T47D (cell line): Measurements from ENCODE around the gene ERMARD.

Source experiments
- DNase-seq, 2 experiments: peaks; one replicate each; pipeline versions ENCODE4 v3.0.0 to v3.0.0-alpha.2; 2011 to 2012; ENCODE audit warnings: low read depth in 1 of 2, low spot score in 1 of 2
- JUND ChIP-seq: IDR thresholded peaks from 2 replicates; pipeline ENCODE4 v1.6.1; 2012; ENCODE audit warnings: low read depth
- in situ Hi-C: cut with HindIII; loops from 2 replicates; pipeline ENCODE4 v1.10.0; 2016; ENCODE audit warnings: low sequenced_read_pairs, low pct_unique_long_range_greater_than_20kb

Gene ERMARD

DNA sequence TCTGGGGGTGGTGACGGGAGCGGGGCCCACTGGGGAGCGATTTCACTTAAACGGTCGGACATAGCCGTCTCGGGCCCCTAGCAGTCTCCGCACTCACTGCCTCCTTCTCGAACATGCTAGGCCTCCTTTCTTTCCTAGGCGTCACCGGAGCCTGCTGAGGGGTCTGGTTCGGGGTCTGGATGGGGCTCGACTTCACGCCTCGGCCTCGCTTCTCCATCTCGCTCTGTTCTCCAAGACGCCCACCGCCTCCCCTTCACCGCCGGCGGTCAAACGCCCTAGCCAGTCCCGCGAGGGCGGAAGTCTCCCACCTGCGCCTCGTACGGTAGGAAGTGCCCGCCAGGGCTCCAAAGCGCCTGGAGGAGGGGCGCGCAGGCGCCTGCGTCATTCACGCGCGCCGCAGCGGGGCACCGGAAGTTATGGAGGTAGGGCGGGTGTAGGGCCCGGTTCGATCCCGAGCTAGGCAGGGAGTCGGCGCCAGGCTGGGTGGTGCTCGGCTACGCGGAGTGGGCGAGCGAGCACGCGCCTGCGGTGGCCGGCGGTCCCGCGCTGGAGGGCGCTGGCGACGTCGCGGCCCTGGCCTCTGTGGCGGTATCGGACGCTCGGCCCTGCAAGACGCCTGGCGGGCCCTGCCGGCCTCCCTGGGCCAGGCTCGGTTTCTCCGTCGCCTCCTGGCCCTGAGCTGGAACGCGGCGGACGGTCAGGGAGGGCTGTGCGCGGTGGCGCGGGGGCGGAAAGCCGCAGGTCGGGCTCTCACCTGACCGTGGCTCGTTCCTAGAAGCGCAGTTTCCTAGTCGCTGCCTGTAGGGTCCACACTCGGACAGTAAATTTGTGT, at the start of gene ERMARD, which contains the start of gene DYNLT2:
Gene ERMARD (plus strand): TSS at position 381 of the 832 bp plus-strand sequence. CDS start 36 bp downstream, at position 417.
Gene DYNLT2 (minus strand): TSS at position 331 of the 832 bp plus-strand sequence. CDS start 114 bp downstream, at position 217.
- no peak for TF ChIP-seq JUND
- in situ Hi-C loops = no loop called here

GRCh38 chr6:169701954-169702839, 49.2 kb upstream of the ERMARD start, which contains the start of the genes C6orf120 and WDR27:
Gene C6orf120, plus strand, starts transcription at chr6:169702126. Its CDS starts 334 bp downstream, at chr6:169702460.
Gene WDR27, minus strand, starts transcription at chr6:169702029. Its CDS starts 13,024 bp downstream, at chr6:169689005.
- in situ Hi-C loops = no loop called here
- no peak for TF ChIP-seq JUND
- peak; percentile 72 to 96 for DNase-seq

More for the DNA sequence above, at the start of gene ERMARD, which contains the start of gene DYNLT2:
- peak; percentile 64 to 91 for DNase-seq

- DNase-seq = no peak
- no peak for TF ChIP-seq JUND
- in situ Hi-C loops = no loop called here
These were observed 48.6 kb upstream of the ERMARD start for GRCh38 chr6:169702840-169703246.

DNA sequence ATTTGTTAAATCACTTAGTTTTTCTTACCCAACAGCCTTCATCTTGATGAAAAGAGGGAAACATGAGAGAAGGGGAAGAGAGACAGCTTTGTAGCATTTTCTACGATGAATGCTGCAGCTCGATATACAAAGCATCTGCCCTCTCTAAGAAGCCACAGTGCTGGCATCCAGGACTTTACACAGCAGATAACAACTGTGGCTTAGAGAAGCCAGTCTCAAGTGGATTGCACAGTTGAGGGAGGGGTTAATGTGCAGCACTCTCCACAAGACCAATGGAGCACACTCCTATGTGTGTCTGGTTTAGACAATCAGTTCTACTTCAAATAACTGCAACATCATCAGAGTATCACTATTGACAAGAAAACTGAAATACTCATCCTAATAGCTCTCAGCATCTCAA, 43.6 kb upstream of the ERMARD start:
- in situ Hi-C loops = no loop called here
- TF ChIP-seq JUND = no peak
- no peak for DNase-seq

GRCh38 chr6:169709293-169709692, 42.1 kb upstream of the ERMARD start:
- TF ChIP-seq JUND = no peak
- in situ Hi-C loops = no loop called here
- DNase-seq = no peak

DNA sequence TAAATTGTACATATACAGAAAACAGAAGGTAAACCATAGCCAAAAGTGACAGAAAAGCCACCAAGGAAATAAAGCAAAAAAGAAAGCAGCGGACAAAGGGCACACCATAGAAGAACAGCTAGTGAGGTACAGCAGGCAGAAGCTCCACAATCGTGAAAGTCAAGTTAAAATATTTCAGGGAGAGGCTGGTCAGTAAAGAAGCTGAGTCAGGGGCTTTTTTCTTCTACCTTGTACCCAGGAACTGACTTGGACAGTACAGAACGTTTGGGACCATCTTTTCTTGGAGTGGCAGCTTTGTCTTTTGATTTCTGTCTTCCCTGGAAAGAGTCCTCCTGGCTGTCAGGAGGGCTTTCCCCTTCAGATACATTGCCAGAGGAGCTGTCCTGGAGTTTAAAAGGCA, 41.4 kb upstream of the ERMARD start:
- DNase-seq = no peak
- in situ Hi-C loops = no loop called here

GRCh38 chr6:169714178-169714577, 37.2 kb upstream of the ERMARD start:
- in situ Hi-C loops = no loop called here
- TF ChIP-seq JUND = no peak
- DNase-seq = no peak

More for the DNA sequence above, 41.4 kb upstream of the ERMARD start:
- TF ChIP-seq JUND = no peak

- in situ Hi-C loops = no loop called here
- no peak for DNase-seq
- TF ChIP-seq JUND = no peak
These were observed 36.8 kb upstream of the ERMARD start for GRCh38 chr6:169714595-169714994.

DNA sequence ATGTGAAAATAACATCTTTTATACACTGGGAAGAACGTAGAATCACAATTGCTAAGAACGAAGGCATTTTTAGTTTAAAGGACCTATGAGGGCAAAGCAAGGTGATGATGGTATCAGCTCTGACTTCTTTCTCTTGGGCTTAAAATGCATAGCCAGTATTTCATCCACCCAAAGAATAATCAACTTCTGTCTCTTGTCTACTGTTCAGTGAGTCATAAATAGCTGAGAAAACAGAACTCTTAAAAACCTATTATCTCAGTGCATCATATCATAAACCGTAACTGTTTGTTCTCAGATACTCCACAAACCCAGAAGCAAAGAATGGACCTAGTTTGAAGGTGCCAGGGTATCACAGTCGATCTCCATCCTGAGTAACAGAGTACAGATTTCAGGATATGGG, 32.3 kb upstream of the ERMARD start:
- in situ Hi-C loops = no loop called here
- TF ChIP-seq JUND = no peak

GRCh38 chr6:169720207-169720855, 31.1 kb upstream of the ERMARD start:
- DNase-seq = no peak
- no peak for TF ChIP-seq JUND
- in situ Hi-C loops = no loop called here

More for the DNA sequence above, 32.3 kb upstream of the ERMARD start:
- no peak for DNase-seq

DNA sequence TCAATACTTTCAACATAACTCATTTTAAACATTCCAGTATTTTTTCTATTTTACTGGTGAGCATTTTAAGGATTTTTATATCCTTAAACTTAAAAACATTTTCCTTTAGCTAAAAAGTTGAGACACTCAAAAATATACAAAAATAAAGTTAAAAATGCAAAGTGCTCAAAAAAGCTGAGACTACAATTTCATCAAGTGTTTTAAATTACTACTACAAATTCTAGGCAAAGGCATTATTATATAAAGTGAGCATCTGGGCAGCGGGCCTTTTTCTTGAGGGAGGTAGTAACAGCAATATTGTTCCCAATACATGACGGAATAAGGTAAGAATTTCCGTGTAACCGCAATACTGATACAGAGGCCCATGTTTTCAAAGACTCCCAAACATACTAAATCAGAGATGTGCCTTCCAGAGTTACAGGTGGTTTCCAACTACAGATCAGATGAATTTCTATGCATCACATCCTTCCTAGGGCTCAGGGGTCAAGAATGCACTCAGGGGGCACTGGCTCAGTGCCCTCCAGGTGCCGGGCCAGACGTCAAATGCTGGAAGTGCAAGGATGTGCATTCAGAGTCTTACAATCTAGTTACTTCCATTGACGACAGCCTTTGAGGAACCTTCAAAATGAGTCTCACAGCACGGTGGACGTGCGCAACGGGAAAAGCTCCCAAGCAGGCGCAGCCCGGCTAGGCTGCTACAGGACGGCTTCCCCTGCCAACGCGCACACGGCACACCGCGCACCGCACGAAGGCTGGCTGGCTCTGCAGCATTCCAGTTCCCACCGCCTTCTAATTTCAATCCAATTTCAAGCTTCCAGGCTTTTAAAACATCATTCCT, 28.8 kb upstream of the ERMARD start:
- TF ChIP-seq JUND = no peak
- in situ Hi-C loops = no loop called here
- peak; percentile 22 to 33 for DNase-seq
